ENCODE data around the gene MON1A.

Gene MON1A

GRCh38 chr3:49867400-49867799 lies 62.2 kb downstream of the MON1A start:
- Histone ChIP-seq H3K27me3 (ENCODE audit: insufficient read depth, low read length) (peaks cover 27% of the 10 kb centered on the region), H3K4ac (ENCODE audit: low read depth, low read length) (no peak overlapping the region), H2BK12ac (ENCODE audit: low read length) (no peak overlapping the region), H2AFZ (ENCODE audit: insufficient read depth, low read length, poor library complexity) (no peak overlapping the region), H3K79me2 (ENCODE audit: control insufficient read depth, insufficient read depth, low read length, poor library complexity) (no peaks in the 10 kb centered on the region), H3K18ac (ENCODE audit: low read length) (no peak overlapping the region), H3K14ac (ENCODE audit: low read length) (no peak overlapping the region), H4K91ac (ENCODE audit: low read depth, low read length) (no peak overlapping the region), H3K4me1 (ENCODE audit: control insufficient read depth in 1 of 2, insufficient read depth in 2 of 2, low read length in 2 of 2) (peaks cover 4 to 6% of the 10 kb centered on the region in 2 experiments), H3K9me3 (ENCODE audit: insufficient read depth, low read depth, low read length) (peaks cover 3% of the 10 kb centered on the region), H2BK5ac (ENCODE audit: low read depth, low read length, poor library complexity) (no peak overlapping the region), H3K4me3 (ENCODE audit: low read depth, low read length) (no peak overlapping the region), H2AK5ac (ENCODE audit: low read length) (no peak overlapping the region), H4K12ac (ENCODE audit: low read depth, low read length) (no peak overlapping the region), H3K79me1 (ENCODE audit: low read length) (no peaks in the 10 kb centered on the region), H3K4me2 (ENCODE audit: low read length) (no peak overlapping the region), H3K27ac (ENCODE audit: low read depth, low read length) (no peak overlapping the region), H3K9ac (ENCODE audit: low read length) (no peak overlapping the region), H2BK120ac (ENCODE audit: insufficient read depth, low read length, poor library complexity) (no peak overlapping the region), H3K36me3 (ENCODE audit: control insufficient read depth in 1 of 2, insufficient read depth in 2 of 2, low read length in 2 of 2) (no peaks in the 10 kb centered on the region), H3K23ac (ENCODE audit: low read length) (no peak overlapping the region), H4K8ac (ENCODE audit: low read depth, low read length) (no peak overlapping the region)
- DNase-seq, result no peak
- WGBS (ENCODE audit: extremely low coverage, insufficient coverage, insufficient read length), result no CpG with 5 or more reads among the region's 1 CpG

GRCh38 chr3:49865198-49865784 lies 64.3 kb downstream of the MON1A start:
- Histone ChIP-seq H3K23ac (ENCODE audit: low read length) (no peak overlapping the region), H4K8ac (ENCODE audit: low read depth, low read length) (no peak overlapping the region), H3K27ac (ENCODE audit: low read depth, low read length) (no peak overlapping the region), H3K79me1 (ENCODE audit: low read length) (no peaks in the 10 kb centered on the region), H3K79me2 (ENCODE audit: control insufficient read depth, insufficient read depth, low read length, poor library complexity) (no peaks in the 10 kb centered on the region), H3K4ac (ENCODE audit: low read depth, low read length) (no peak overlapping the region), H3K36me3 (ENCODE audit: control insufficient read depth in 1 of 2, insufficient read depth in 2 of 2, low read length in 2 of 2) (no peaks in the 10 kb centered on the region), H2BK5ac (ENCODE audit: low read depth, low read length, poor library complexity) (no peak overlapping the region), H3K9me3 (ENCODE audit: insufficient read depth, low read depth, low read length) (no peaks in the 10 kb centered on the region), H3K4me3 (ENCODE audit: low read depth, low read length) (no peak overlapping the region), H4K12ac (ENCODE audit: low read depth, low read length) (no peak overlapping the region), H4K91ac (ENCODE audit: low read depth, low read length) (no peak overlapping the region), H3K18ac (ENCODE audit: low read length) (no peak overlapping the region), H3K14ac (ENCODE audit: low read length) (no peak overlapping the region), H3K9ac (ENCODE audit: low read length) (no peak overlapping the region), H2AFZ (ENCODE audit: insufficient read depth, low read length, poor library complexity) (no peak overlapping the region), H2BK12ac (ENCODE audit: low read length) (no peak overlapping the region), H3K4me1 (ENCODE audit: control insufficient read depth in 1 of 2, insufficient read depth in 2 of 2, low read length in 2 of 2) (peaks cover 4 to 6% of the 10 kb centered on the region in 2 experiments), H3K4me2 (ENCODE audit: low read length) (no peak overlapping the region), H2AK5ac (ENCODE audit: low read length) (no peak overlapping the region), H3K27me3 (ENCODE audit: insufficient read depth, low read length) (peaks cover 19% of the 10 kb centered on the region), H2BK120ac (ENCODE audit: insufficient read depth, low read length, poor library complexity) (no peak overlapping the region)
- DNase-seq, result no peak
- WGBS (ENCODE audit: extremely low coverage, insufficient coverage, insufficient read length), result no CpG with 5 or more reads among the region's 7 CpGs

GRCh38 chr3:49864505-49864904 lies 65.1 kb downstream of the MON1A start:
- no peak overlapping the region for H2AFZ ChIP-seq (ENCODE audit: insufficient read depth, low read length, poor library complexity)

GRCh38 chr3:49859576-49860305 lies 69.9 kb downstream of the MON1A start:
- Histone ChIP-seq H3K79me1 (ENCODE audit: low read length) (peaks cover 5% of the 10 kb centered on the region), H3K36me3 (ENCODE audit: control insufficient read depth in 1 of 2, insufficient read depth in 2 of 2, low read length in 2 of 2) (no peaks in the 10 kb centered on the region), H2BK5ac (ENCODE audit: low read depth, low read length, poor library complexity) (no peak overlapping the region), H3K4me3 (ENCODE audit: low read depth, low read length) (no peak overlapping the region), H3K14ac (ENCODE audit: low read length) (no peak overlapping the region), H3K9ac (ENCODE audit: low read length) (no peak overlapping the region), H3K18ac (ENCODE audit: low read length) (no peak overlapping the region), H2BK120ac (ENCODE audit: insufficient read depth, low read length, poor library complexity) (no peak overlapping the region), H2BK12ac (ENCODE audit: low read length) (no peak overlapping the region), H3K27ac (ENCODE audit: low read depth, low read length) (no peak overlapping the region), H3K23ac (ENCODE audit: low read length) (no peak overlapping the region), H4K91ac (ENCODE audit: low read depth, low read length) (no peak overlapping the region), H3K4ac (ENCODE audit: low read depth, low read length) (no peak overlapping the region), H4K8ac (ENCODE audit: low read depth, low read length) (no peak overlapping the region), H2AK5ac (ENCODE audit: low read length) (no peak overlapping the region), H3K4me2 (ENCODE audit: low read length) (no peak overlapping the region), H2AFZ (ENCODE audit: insufficient read depth, low read length, poor library complexity) (no peak overlapping the region), H3K9me3 (ENCODE audit: insufficient read depth, low read depth, low read length) (no peaks in the 10 kb centered on the region), H4K12ac (ENCODE audit: low read depth, low read length) (no peak overlapping the region), H3K27me3 (ENCODE audit: insufficient read depth, low read length) (no peaks in the 10 kb centered on the region), H3K79me2 (ENCODE audit: control insufficient read depth, insufficient read depth, low read length, poor library complexity) (peaks cover 2% of the 10 kb centered on the region), H3K4me1 (ENCODE audit: control insufficient read depth in 1 of 2, insufficient read depth in 2 of 2, low read length in 2 of 2) (peaks cover 5 to 12% of the 10 kb centered on the region in 2 experiments)
- DNase-seq, result no peak
- no CpG with 5 or more reads among the region's 12 CpGs for WGBS (ENCODE audit: extremely low coverage, insufficient coverage, insufficient read length)

More at GRCh38 chr3:49864505-49864904, 65.1 kb downstream of the MON1A start:
- H3K4me3 ChIP-seq (ENCODE audit: low read depth, low read length), result no peak overlapping the region
- no peak overlapping the region for H2AK5ac ChIP-seq (ENCODE audit: low read length)
- H4K91ac ChIP-seq (ENCODE audit: low read depth, low read length), result no peak overlapping the region
- H3K27ac ChIP-seq (ENCODE audit: low read depth, low read length), result no peak overlapping the region
- H3K79me2 ChIP-seq (ENCODE audit: control insufficient read depth, insufficient read depth, low read length, poor library complexity), result no peaks in the 10 kb centered on the region
- no peak overlapping the region for H4K12ac ChIP-seq (ENCODE audit: low read depth, low read length)
- no CpG with 5 or more reads among the region's 5 CpGs for WGBS (ENCODE audit: extremely low coverage, insufficient coverage, insufficient read length)
- H3K4ac ChIP-seq (ENCODE audit: low read depth, low read length), result no peak overlapping the region
- H3K18ac ChIP-seq (ENCODE audit: low read length), result no peak overlapping the region
- H3K36me3 ChIP-seq (ENCODE audit: control insufficient read depth in 1 of 2, insufficient read depth in 2 of 2, low read length in 2 of 2), result no peaks in the 10 kb centered on the region
- H2BK120ac ChIP-seq (ENCODE audit: insufficient read depth, low read length, poor library complexity), result no peak overlapping the region
- peaks cover 2 to 5% of the 10 kb centered on the region in 2 experiments for H3K4me1 ChIP-seq (ENCODE audit: control insufficient read depth in 1 of 2, insufficient read depth in 2 of 2, low read length in 2 of 2)
- no peak for DNase-seq
- no peak overlapping the region for H2BK5ac ChIP-seq (ENCODE audit: low read depth, low read length, poor library complexity)
- no peak overlapping the region for H4K8ac ChIP-seq (ENCODE audit: low read depth, low read length)
- H3K27me3 ChIP-seq (ENCODE audit: insufficient read depth, low read length), result peaks cover 13% of the 10 kb centered on the region
- H3K14ac ChIP-seq (ENCODE audit: low read length), result no peak overlapping the region
- no peak overlapping the region for H2BK12ac ChIP-seq (ENCODE audit: low read length)
- no peak overlapping the region for H3K23ac ChIP-seq (ENCODE audit: low read length)
- no peaks in the 10 kb centered on the region for H3K79me1 ChIP-seq (ENCODE audit: low read length)
- H3K9me3 ChIP-seq (ENCODE audit: insufficient read depth, low read depth, low read length), result no peaks in the 10 kb centered on the region
- no peak overlapping the region for H3K9ac ChIP-seq (ENCODE audit: low read length)
- no peak overlapping the region for H3K4me2 ChIP-seq (ENCODE audit: low read length)
